Renal cortex interstitium (tissue), 11 donors: ENCODE results near the gene DIDO1. TPM values are rescaled to one million over a fixed set of nuclear protein-coding genes. Genes with fewer than 3 reads are reported as not detected.

Experiments
- DNase-seq, 11 donors: peaks; one replicate each; pipeline ENCODE4 v3.0.0-alpha.2; 2013; ENCODE audit warnings: low read depth in 9 of 11, low spot score in 4 of 11; ENCODE audit errors: extremely low read depth in 1 of 11
- polyA plus RNA-seq, 3 donors: library from polyadenylated mRNA; unstranded; fragments of 120-200 nt; gene quantifications; one replicate each; pipeline ENCODE4 v1.2.1, GENCODE V29; 2013; ENCODE audit not compliant: insufficient read length in 3 of 3

Gene DIDO1
- polyA plus RNA-seq, 3 donors = 61.4 to 74.1 (median 64.5) TPM

DNA sequence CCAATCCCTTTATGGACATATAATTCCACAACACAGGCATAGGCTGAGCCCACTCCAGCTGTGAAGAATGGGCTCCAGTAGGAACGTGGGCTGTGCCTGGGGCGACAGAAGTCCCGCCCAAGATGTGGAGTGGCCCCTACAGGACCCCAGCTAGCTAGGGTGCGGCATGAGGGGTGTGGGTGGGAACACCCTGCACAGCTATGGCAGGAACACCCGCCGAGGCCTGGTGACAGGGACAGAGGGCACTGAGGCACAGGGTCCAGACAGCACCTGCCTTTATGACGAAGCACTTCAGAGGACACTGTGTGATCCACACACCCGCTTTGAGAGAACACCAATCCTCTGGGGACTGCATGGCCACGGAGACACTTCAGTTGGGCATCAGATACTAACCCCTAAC, 36.4 kb downstream of the DIDO1 start:
- no peak for DNase-seq

DNA sequence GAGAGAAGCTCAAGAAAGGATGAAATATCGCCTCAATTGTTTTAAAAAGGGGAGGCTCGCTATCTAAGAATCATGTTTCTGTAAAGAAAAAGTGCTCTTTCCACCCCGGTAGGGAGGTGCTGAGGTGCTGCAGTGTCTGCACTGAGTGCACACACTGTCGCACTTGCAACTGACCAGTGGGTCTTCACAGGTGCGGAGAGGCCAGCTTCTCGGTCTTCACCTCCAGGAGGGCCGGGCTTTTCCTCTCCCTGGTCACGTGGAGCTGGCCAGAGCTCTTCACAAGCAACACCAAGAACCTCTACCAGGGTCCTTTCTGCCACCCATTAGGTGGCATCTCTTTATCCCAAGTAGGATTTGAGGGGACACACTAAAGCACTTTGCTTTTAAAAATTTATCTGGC, 36.9 kb downstream of the DIDO1 start:
- no peak for DNase-seq

- no peak for DNase-seq
Measured at GRCh38 chr20:62888910-62889309, 37.4 kb downstream of the DIDO1 start.

GRCh38 chr20:62888406-62888805, 37.9 kb downstream of the DIDO1 start:
- DNase-seq = no peak

DNA sequence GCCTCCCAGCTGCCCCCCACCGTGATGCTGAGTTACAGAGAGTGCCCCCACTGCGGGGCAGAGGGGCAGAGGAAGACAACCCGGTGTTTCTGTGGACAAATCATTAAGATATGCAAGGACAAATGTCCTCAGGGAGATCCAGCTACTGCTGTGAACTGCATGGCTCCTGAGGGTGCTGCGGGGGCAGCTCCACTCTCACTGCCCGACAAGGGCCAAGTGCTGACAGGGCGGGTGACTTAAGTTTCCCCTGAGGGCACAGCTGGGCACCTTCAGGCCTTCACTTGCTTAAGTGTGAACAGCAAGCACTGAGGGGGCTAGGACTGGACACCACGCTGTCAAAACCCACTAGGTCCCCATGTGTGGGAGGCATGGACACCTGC, 38.5 kb downstream of the DIDO1 start:
- DNase-seq = no peak

GRCh38 chr20:62887152-62887859, 39.0 kb downstream of the DIDO1 start:
- DNase-seq = no peak

- no peak for DNase-seq
Measured at GRCh38 chr20:62886709-62887058, 39.6 kb downstream of the DIDO1 start.

- DNase-seq = no peak
Measured at GRCh38 chr20:62885896-62886708, 40.2 kb downstream of the DIDO1 start.

- DNase-seq = no peak
Measured at GRCh38 chr20:62885046-62885895, 41.0 kb downstream of the DIDO1 start.

DNA sequence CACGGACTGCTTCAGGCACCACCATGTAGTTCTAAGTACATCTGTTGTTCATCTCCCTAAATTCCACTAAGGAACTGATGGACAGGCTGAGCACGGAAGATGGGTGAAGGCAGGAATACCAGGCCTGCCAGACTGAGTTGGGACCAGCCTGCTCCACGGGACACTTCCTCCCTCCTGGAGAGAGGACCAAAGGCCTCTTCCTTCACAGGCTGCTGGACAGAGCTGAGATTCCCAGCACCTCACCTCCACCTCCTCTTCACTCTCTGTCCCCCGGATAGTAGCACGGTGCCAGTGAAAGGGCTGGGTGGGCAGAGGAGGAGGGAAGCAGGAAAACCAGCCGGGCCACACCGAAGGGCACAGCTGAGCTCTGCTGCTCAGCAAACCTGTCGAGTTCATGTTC, 41.7 kb downstream of the DIDO1 start:
- DNase-seq = no peak

DNA sequence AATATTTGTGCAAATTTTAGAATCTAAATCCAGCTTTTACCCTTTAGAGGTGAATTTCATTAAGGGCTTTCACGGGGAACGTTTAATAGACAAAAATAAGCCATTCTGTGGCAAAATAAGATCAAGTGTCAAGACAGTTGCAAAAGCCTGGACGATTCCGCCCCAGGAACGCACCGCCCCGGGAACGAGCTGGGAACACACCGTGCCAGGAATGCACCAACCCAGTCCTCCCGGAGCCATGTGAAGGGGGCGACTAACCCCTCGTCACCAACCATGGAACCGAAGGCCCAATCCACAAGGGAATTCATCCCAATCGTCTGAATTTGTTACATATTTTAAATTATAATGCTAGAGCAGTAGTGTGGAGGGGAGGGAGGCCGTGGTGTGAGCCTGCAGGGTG, 43.9 kb downstream of the DIDO1 start:
- DNase-seq = no peak

GRCh38 chr20:62881662-62882395, 44.5 kb downstream of the DIDO1 start:
- DNase-seq = no peak

- DNase-seq = no peak
Measured at GRCh38 chr20:62880935-62881661, 45.2 kb downstream of the DIDO1 start.

DNA sequence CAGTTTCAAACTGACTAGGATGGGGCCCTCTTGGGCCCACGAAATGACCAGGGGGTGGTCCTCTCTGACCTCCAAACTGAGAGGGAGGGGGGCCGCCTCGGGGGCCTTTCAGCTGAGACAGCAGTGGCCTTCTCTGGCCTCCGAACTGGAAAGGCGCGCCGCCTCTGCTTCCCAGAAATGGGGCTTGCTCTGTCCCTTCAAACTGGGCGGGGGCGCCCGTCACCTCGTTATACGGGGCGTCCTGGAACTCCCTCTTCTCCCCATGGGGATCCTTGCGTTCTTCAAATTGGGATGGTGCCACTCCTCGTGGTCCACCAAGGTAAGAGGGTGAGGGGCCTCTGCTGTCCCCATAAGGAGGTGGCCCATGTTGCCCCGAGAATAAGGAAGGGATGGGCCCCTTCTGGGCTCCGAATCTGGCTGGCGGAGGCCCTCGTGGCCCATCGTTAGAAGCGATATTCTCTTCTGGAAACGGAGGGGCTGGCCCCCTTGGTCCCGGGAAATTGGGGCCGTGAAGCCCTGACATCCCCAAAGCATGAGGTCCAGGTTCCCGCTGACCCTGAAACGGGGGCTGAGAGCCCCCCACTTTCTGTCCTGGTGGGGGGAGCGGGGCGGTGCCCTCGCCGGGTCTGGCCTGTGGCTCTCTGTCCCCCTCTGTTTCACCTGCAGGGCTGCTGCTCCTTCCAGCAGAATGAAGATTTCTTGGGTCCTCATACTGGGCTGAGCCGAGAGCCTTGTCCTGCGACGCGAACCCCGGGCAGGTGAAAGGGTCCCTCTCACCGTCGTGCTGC, 46.0 kb downstream of the DIDO1 start:
- no peak for DNase-seq

DNA sequence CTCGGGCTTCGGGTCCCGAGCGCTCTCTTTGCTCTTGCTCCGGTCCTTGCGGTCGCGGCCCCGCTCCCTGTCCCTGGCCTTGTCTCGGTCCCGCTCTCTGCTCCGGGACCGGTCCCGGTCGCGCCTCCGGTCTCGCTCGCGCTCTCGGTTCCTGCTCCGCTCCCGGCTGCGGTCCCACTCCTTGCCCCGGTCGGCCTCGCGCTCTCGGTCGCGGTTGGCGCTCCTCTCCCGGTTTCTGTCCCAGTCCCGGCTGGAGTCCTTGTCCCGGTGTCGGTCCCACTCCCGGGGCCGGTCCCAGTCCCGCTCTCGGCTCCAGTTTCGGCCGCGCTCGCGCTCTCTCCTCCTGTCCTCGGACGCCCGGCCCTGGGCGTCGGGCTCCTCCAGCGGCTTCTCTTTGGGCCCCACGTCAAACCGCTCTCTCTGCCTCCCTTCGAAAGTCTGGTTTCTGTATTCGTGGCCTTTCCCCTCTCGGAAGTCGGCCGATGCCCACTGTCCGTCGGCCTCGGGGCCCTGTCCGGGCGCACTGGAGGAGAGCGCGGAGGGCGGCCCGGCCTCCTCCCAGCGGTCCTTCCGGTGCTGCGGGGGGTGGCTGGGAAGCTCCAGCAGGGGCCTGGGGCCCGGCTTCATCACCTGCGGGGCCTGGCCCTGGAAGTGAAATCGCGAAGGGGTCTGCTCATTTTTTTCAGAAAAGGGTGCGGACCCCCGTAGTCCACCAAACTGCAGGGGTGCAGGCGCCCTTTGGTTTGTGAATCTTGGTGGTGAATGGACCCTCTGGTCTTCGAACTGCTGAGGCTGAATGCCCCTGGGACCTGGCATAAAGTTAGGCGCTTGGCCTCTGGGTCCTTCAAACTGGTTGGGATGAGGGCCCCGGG, 46.8 kb downstream of the DIDO1 start:
- DNase-seq = no peak

GRCh38 chr20:62878244-62879038, 47.9 kb downstream of the DIDO1 start:
- no peak for DNase-seq
